Measurements from ENCODE around the gene CALML4.
"Not testable (repeated sequence)": the region's sequence is repeated elsewhere in the genome, so short reads cannot be mapped to it uniquely, and the experiment has no call there.

The CALML4 gene

GRCh38 chr15:68224546-68225250 is 19.6 kb upstream of the CALML4 start:
- DNase-seq (ENCODE audit: low read depth): no peak

GRCh38 chr15:68224108-68224507 is 19.0 kb upstream of the CALML4 start:
- DNase-seq (ENCODE audit: low read depth): no peak

GRCh38 chr15:68223171-68223570 is 18.0 kb upstream of the CALML4 start:
- DNase-seq (ENCODE audit: low read depth): no peak

GRCh38 chr15:68222432-68222743 is 17.3 kb upstream of the CALML4 start:
- DNase-seq (ENCODE audit: low read depth): not testable (repeated sequence)

- not testable (repeated sequence) for DNase-seq (ENCODE audit: low read depth)
Measured at GRCh38 chr15:68221530-68222431, 16.6 kb upstream of the CALML4 start.

- no peak for DNase-seq (ENCODE audit: low read depth)
Measured at GRCh38 chr15:68220967-68221366, 15.8 kb upstream of the CALML4 start.

- DNase-seq (ENCODE audit: low read depth): no peak
Measured at GRCh38 chr15:68220489-68220888, 15.4 kb upstream of the CALML4 start.

GRCh38 chr15:68218847-68219798 is 14.0 kb upstream of the CALML4 start:
- DNase-seq (ENCODE audit: low read depth): no peak

GRCh38 chr15:68218331-68218730 is 13.2 kb upstream of the CALML4 start:
- DNase-seq (ENCODE audit: low read depth): no peak

GRCh38 chr15:68217341-68217740 is 12.2 kb upstream of the CALML4 start:
- DNase-seq (ENCODE audit: low read depth): no peak

GRCh38 chr15:68214838-68215254 is 9.7 kb upstream of the CALML4 start:
- DNase-seq (ENCODE audit: low read depth): no peak

- DNase-seq (ENCODE audit: low read depth): no peak
Measured at GRCh38 chr15:68213991-68214837, 9.1 kb upstream of the CALML4 start.

- not testable (repeated sequence) for DNase-seq (ENCODE audit: low read depth)
Measured at GRCh38 chr15:68213491-68213845, 8.3 kb upstream of the CALML4 start.

GRCh38 chr15:68211656-68212320 is 6.7 kb upstream of the CALML4 start:
- DNase-seq (ENCODE audit: low read depth): no peak

GRCh38 chr15:68210821-68211655 is 5.9 kb upstream of the CALML4 start:
- DNase-seq (ENCODE audit: low read depth): peak; percentile 58

- no peak for DNase-seq (ENCODE audit: low read depth)
Measured at GRCh38 chr15:68210409-68210756, 5.3 kb upstream of the CALML4 start.

GRCh38 chr15:68209735-68210408 is 4.7 kb upstream of the CALML4 start:
- DNase-seq (ENCODE audit: low read depth): no peak

- no peak for DNase-seq (ENCODE audit: low read depth)
Measured at GRCh38 chr15:68209272-68209671, 4.1 kb upstream of the CALML4 start.

GRCh38 chr15:68208636-68209240 is 3.6 kb upstream of the CALML4 start:
- DNase-seq (ENCODE audit: low read depth): no peak

Data from EH (cell line).